HEK293 (cell line): ENCODE data around the gene RBM42.

Source experiments
- CTCF ChIA-PET: fragments of 350-600 bp; formaldehyde crosslinking; extraction: SDS; loops from one replicate; lab custom pipeline; 2021; ENCODE audit warnings: antibody characterized with exemption; lab: Yijun Ruan, JAX
- POLR2A ChIA-PET: fragments of 300-600 bp; formaldehyde crosslinking; extraction: SDS; loops from one replicate; lab custom pipeline; 2020; ENCODE audit warnings: antibody characterized with exemption, inconsistent platforms; lab: Yijun Ruan, JAX
- H3K27ac ChIP-seq: fragments of 200-500 bp; sonication (Bioruptor generic); 2 replicates; pipeline ENCODE4 v1.5.1; 2014; ENCODE audit warnings: low read depth, low read length, control low read depth, inconsistent platforms; ENCODE audit errors: extremely low read depth
- H3K36me3 ChIP-seq, 2 experiments: fragments of 200-500 bp in 1 of 2; sonication (Bioruptor generic) in 1 of 2; 1 replicate in 1 of 2; 2 replicates in 1 of 2; pipeline ENCODE4 v1.5.1; 2014 to 2017; ENCODE audit warnings: inconsistent platforms in 2 of 2, low read length in 2 of 2; ENCODE audit not compliant: control insufficient read depth in 2 of 2, insufficient read depth in 1 of 2
- H3K4me1 ChIP-seq: fragments of 200-500 bp; sonication (Bioruptor generic); 2 replicates; pipeline ENCODE4 v1.5.1; 2014; ENCODE audit warnings: mild to moderate bottlenecking, low read length, inconsistent platforms; ENCODE audit not compliant: control insufficient read depth, insufficient read depth
- H3K4me3 ChIP-seq: 2 replicates; pipeline ENCODE4 v1.5.1; 2011; ENCODE audit warnings: low read depth, mild to moderate bottlenecking, control low read depth, low read length, moderate library complexity
- H3K9me3 ChIP-seq: fragments of 200-500 bp; sonication (Bioruptor generic); 2 replicates; pipeline ENCODE4 v1.5.1; 2014; ENCODE audit warnings: low read depth, low read length, inconsistent platforms; ENCODE audit not compliant: control insufficient read depth, insufficient read depth
- EGR2 ChIP-seq: fragments of 450-650 bp; formaldehyde crosslinking; IDR thresholded peaks from 2 replicates; pipeline ENCODE4 v1.5.1; 2016; ENCODE audit warnings: low read depth, missing biosample characterization, missing genetic modification characterization
- GLI2 ChIP-seq: fragments of 450-650 bp; formaldehyde crosslinking; IDR thresholded peaks from 2 replicates; pipeline ENCODE4; 2017; ENCODE audit warnings: missing biosample characterization, missing genetic modification characterization, low read depth, borderline replicate concordance
- IKZF3 ChIP-seq: fragments of 450-650 bp; IDR thresholded peaks from 2 replicates; pipeline ENCODE4 v1.5.0; 2018; ENCODE audit warnings: missing biosample characterization, mild to moderate bottlenecking, missing genetic modification characterization, moderate library complexity
- KLF1 ChIP-seq: fragments of 450-650 bp; formaldehyde crosslinking; IDR thresholded peaks from 2 replicates; pipeline ENCODE4 v1.5.1; 2016; ENCODE audit warnings: missing biosample characterization, missing genetic modification characterization
- SCRT2 ChIP-seq: fragments of 450-650 bp; formaldehyde crosslinking; IDR thresholded peaks from 2 replicates; pipeline ENCODE4 v1.5.1; 2016; ENCODE audit warnings: missing biosample characterization, missing genetic modification characterization
- SP2 ChIP-seq: fragments of 450-650 bp; formaldehyde crosslinking; IDR thresholded peaks from 2 replicates; pipeline ENCODE4 v1.5.1; 2016; ENCODE audit warnings: missing biosample characterization, missing genetic modification characterization
- YY2 ChIP-seq: fragments of 450-650 bp; formaldehyde crosslinking; IDR thresholded peaks from 2 replicates; pipeline ENCODE4 v1.5.1; 2016; ENCODE audit warnings: missing biosample characterization, missing genetic modification characterization
- ZBTB21 ChIP-seq: fragments of 450-650 bp; formaldehyde crosslinking; IDR thresholded peaks from 2 replicates; pipeline ENCODE4 v1.5.1; 2017; ENCODE audit warnings: missing biosample characterization, missing genetic modification characterization
- ZFHX2 ChIP-seq: fragments of 450-650 bp; formaldehyde crosslinking; conservative IDR thresholded peaks from 2 replicates; pipeline ENCODE4 v1.5.1; 2016; ENCODE audit warnings: missing biosample characterization, missing genetic modification characterization
- ZNF19 ChIP-seq: fragments of 450-650 bp; formaldehyde crosslinking; IDR thresholded peaks from 2 replicates; pipeline ENCODE4; 2016; ENCODE audit warnings: missing biosample characterization, missing genetic modification characterization, low read depth
- ZNF239 ChIP-seq: fragments of 450-650 bp; formaldehyde crosslinking; IDR thresholded peaks from 2 replicates; pipeline ENCODE4 v1.5.1; 2016; ENCODE audit warnings: missing biosample characterization, missing genetic modification characterization
- ZNF366 ChIP-seq: fragments of 450-650 bp; formaldehyde crosslinking; conservative IDR thresholded peaks from 2 replicates; pipeline ENCODE4 v1.5.1; 2016; ENCODE audit warnings: missing biosample characterization, missing genetic modification characterization
- ZNF529 ChIP-seq: fragments of 450-650 bp; formaldehyde crosslinking; IDR thresholded peaks from 2 replicates; pipeline ENCODE4 v1.5.1; 2017; ENCODE audit warnings: missing genetic modification characterization, missing biosample characterization; ENCODE audit not compliant: insufficient replicate concordance
- ZNF600 ChIP-seq: fragments of 450-650 bp; formaldehyde crosslinking; IDR thresholded peaks from 2 replicates; pipeline ENCODE4 v1.5.1; 2016; ENCODE audit warnings: missing biosample characterization, missing genetic modification characterization
- ZNF629 ChIP-seq: fragments of 450-650 bp; formaldehyde crosslinking; IDR thresholded peaks from 2 replicates; pipeline ENCODE4 v1.5.1; 2017; ENCODE audit warnings: missing biosample characterization, missing genetic modification characterization
- ZNF837 ChIP-seq: fragments of 450-650 bp; formaldehyde crosslinking; IDR thresholded peaks from 2 replicates; pipeline ENCODE4 v1.5.1; 2016; ENCODE audit warnings: missing biosample characterization, missing genetic modification characterization
- TF ChIP-seq, protein P1 (sequence below): fragments of 450-650 bp; formaldehyde crosslinking; IDR thresholded peaks from 2 replicates; pipeline ENCODE4 v1.5.1; 2016; ENCODE audit warnings: missing biosample characterization, missing genetic modification characterization
- TF ChIP-seq, protein P2 (sequence below): fragments of 450-650 bp; formaldehyde crosslinking; IDR thresholded peaks from 2 replicates; pipeline ENCODE4 v1.5.1; 2016; ENCODE audit warnings: missing biosample characterization, missing genetic modification characterization

RBM42 gene

DNA sequence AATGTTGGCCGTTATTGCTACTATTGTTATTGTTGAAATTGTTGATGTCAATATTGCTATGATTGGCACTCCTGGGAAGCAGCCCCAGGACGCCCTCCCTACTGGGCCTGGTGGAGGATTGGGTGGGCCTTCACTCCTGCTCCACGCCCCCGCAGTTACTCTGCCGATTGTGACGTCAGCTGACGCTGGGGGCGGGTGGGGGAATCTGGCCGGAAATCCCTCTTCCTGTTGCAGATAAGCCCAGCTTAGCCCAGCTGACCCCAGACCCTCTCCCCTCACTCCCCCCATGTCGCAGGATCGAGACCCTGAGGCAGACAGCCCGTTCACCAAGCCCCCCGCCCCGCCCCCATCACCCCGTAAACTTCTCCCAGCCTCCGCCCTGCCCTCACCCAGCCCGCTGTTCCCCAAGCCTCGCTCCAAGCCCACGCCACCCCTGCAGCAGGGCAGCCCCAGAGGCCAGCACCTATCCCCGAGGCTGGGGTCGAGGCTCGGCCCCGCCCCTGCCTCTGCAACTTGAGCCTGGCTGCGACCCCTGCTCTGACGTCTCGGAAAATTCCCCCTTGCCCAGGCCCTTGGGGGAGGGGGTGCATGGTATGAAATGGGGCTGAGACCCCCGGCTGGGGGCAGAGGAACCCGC is 12.8 kb downstream of the RBM42 start, which contains the start of gene ETV2:
Gene ETV2 (plus strand): TSS at position 231 of the 637 bp plus-strand sequence. CDS start 716 bp downstream, outside the sequence.
- Histone ChIP-seq H3K4me3 (no peak within 1 kb of the TSS), H3K4me1 (peaks cover 27% of the 10 kb centered on the region), H3K27ac (no peak within 1 kb of the TSS), H3K9me3 (no peaks in the 10 kb centered on the region), H3K36me3 (peaks cover 18 to 22% of the 10 kb centered on the region in 2 experiments)
- CTCF ChIA-PET, result interaction anchor here (1.1 kb wide), 1 partner anchor 93 kb away, joined by 5 read pairs; no protein-coding TSS in a partner anchor
- TF ChIP-seq, protein P1, sequence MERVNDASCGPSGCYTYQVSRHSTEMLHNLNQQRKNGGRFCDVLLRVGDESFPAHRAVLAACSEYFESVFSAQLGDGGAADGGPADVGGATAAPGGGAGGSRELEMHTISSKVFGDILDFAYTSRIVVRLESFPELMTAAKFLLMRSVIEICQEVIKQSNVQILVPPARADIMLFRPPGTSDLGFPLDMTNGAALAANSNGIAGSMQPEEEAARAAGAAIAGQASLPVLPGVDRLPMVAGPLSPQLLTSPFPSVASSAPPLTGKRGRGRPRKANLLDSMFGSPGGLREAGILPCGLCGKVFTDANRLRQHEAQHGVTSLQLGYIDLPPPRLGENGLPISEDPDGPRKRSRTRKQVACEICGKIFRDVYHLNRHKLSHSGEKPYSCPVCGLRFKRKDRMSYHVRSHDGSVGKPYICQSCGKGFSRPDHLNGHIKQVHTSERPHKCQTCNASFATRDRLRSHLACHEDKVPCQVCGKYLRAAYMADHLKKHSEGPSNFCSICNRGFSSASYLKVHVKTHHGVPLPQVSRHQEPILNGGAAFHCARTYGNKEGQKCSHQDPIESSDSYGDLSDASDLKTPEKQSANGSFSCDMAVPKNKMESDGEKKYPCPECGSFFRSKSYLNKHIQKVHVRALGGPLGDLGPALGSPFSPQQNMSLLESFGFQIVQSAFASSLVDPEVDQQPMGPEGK (tag by site-specific recombination), result peak; percentile 50; the same call in 1 of the 2 replicates
- peak; percentile 58; the same call in 1 of the 2 replicates for TF ChIP-seq KLF1 (tag by site-specific recombination)
- no peak for TF ChIP-seq ZNF19 (tag by site-specific recombination)
- TF ChIP-seq ZNF366 (tag by site-specific recombination), result no peak
- TF ChIP-seq, protein P2, sequence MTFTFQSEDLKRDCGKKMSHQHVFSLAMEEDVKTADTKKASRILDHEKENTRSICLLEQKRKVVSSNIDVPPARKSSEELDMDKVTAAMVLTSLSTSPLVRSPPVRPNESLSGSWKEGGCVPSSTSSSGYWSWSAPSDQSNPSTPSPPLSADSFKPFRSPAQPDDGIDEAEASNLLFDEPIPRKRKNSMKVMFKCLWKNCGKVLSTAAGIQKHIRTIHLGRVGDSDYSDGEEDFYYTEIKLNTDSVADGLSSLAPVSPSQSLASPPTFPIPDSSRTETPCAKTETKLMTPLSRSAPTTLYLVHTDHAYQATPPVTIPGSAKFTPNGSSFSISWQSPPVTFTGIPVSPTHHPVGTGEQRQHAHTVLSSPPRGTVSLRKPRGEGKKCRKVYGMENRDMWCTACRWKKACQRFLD, result no peak
- TF ChIP-seq ZBTB21 (tag by site-specific recombination), result peak; percentile 40; the same call in 1 of the 2 replicates
- TF ChIP-seq SP2 (tag by site-specific recombination), result peak; percentile 62
- 0 out of 2 replicates have a peak, but pooled peaks have one; percentile 49 for TF ChIP-seq ZNF629 (tag by site-specific recombination)
- TF ChIP-seq ZFHX2, result peak; percentile 94
- TF ChIP-seq EGR2 (tag by site-specific recombination), result peak; percentile 91
- POLR2A ChIA-PET, result interaction anchor here (0.6 to 3.8 kb wide), 5 partner anchors 10 to 642 kb away, joined by 3 to 42 read pairs (median 6); partner anchors contain the start of gene LIN37

DNA sequence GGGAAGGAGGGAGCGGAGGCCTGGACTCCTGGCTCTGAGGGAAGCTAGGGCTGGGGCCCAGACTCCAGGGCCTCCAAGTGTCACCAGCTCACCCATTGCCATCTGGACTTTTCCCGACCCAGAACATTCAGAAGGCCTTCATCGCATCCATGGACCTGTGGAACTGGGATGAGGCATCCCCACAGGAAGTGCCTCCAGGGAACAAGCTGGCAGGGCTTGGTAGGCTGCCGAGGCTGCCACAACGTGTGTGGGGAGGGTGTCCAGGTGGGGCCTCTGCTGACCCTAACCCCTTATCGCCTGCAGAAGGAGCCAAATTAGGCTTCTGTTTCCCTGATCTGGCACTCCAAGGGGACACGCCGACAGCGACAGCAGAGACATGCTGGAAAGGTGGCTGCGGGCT is 13.5 kb downstream of the RBM42 start:
- Histone ChIP-seq H3K36me3 (peaks cover 11 to 16% of the 10 kb centered on the region in 2 experiments), H3K9me3 (no peaks in the 10 kb centered on the region)
- ChIA-PET CTCF (interaction anchor here (0.6 to 1.3 kb wide), 7 partner anchors 7 to 227 kb away, joined by 3 to 7 read pairs (median 4); no protein-coding TSS in a partner anchor), POLR2A (interaction anchor here (0.6 to 3.8 kb wide), 13 partner anchors 8 to 643 kb away, joined by 3 to 42 read pairs (median 6); partner anchors contain the start of genes HAUS5 and LIN37)
- TF ChIP-seq ZNF529 (tag by site-specific recombination) (no peak), ZNF239 (tag by site-specific recombination) (no peak), IKZF3 (tag by site-specific recombination) (peak; percentile 56), ZNF600 (peak; percentile 64), SCRT2 (tag by site-specific recombination) (0 out of 2 replicates have a peak, but pooled peaks have one; percentile 27)
- TF ChIP-seq, all 188 proteins: peak for 3
- Histone ChIP-seq H3K4me3 (no peak overlapping the region), H3K4me1 (peaks cover 28% of the 10 kb centered on the region), H3K27ac (no peak overlapping the region)

DNA sequence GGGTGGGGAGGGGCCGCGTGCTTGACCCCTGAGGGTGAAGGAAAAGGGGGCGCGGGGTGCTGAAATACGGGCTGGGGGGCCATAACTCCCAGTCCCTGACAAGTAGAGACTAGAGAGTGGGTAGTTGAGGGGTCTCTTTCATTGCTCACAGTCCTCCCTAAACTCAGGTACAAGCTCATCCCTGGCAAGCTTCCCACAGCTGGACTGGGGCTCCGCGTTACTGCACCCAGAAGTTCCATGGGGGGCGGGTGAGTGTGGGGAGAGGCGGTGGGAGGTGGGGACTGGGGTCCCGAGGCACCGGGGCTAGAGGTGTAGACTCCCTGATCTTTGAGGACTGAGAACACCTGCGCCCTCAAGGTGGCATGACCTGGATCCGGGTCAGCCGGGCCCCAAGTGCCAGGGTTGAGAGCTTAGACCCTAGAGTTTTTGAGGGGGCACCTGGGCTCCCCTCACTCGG is 14.0 kb downstream of the RBM42 start:
- Histone ChIP-seq H3K36me3 (peaks cover 6 to 11% of the 10 kb centered on the region in 2 experiments), H3K4me3 (peak overlapping the region; percentile 42), H3K9me3 (no peaks in the 10 kb centered on the region), H3K4me1 (peaks cover 33% of the 10 kb centered on the region), H3K27ac (peak overlapping the region; percentile 91)
- peak; percentile 0; the same call in 1 of the 2 replicates for TF ChIP-seq YY2 (tag by site-specific recombination)
- TF ChIP-seq GLI2 (tag by site-specific recombination), result no peak
- TF ChIP-seq ZNF837, result 0 out of 2 replicates have a peak, but pooled peaks have one; percentile 5
- TF ChIP-seq, protein P2, result 0 out of 2 replicates have a peak, but pooled peaks have one; percentile 12
- POLR2A ChIA-PET, result interaction anchor here (0.7 to 3.8 kb wide), 18 partner anchors 9 to 643 kb away, joined by 3 to 42 read pairs (median 8); partner anchors contain the start of genes HAUS5, LIN37, NFKBID and RBM42
- CTCF ChIA-PET, result interaction anchor here (0.6 to 1.3 kb wide), 9 partner anchors 8 to 226 kb away, joined by 3 to 7 read pairs (median 3); no protein-coding TSS in a partner anchor
